Heart right ventricle (tissue), 16 donors: ENCODE results near the gene TTC19. TPM values are rescaled to one million over a fixed set of nuclear protein-coding genes. Genes with fewer than 3 reads are reported as not detected.

Experiments used
- ATAC-seq, 8 donors: fragments of 200-7000 bp; cut with Tn5 transposase; one replicate each; pipeline ENCODE4 v1.9.1; 2020; ENCODE audit warnings: mild to moderate bottlenecking in 8 of 8, moderate library complexity in 8 of 8, moderate number of reproducible peaks in 1 of 8
- DNase-seq, 2 donors: peaks; one replicate each; pipeline ENCODE4 v3.0.0-alpha.2; 2020
- H3K27ac ChIP-seq, 10 donors: fragments of 200-600 bp; sonication (generic) in 2 of 10; one replicate each; pipeline versions ENCODE4 v1.5.0 to v1.8.0; 2020 to 2022; ENCODE audit warnings: mild to moderate bottlenecking in 3 of 10
- H3K27me3 ChIP-seq, 7 donors: fragments of 200-600 bp; one replicate each; pipeline ENCODE4 v1.8.0; 2021 to 2022; ENCODE audit warnings: mild to moderate bottlenecking in 2 of 7
- H3K36me3 ChIP-seq, 9 donors: fragments of 200-600 bp; sonication (generic) in 1 of 9; one replicate each; pipeline versions ENCODE4 v1.5.0 to v1.8.0; 2020 to 2022; ENCODE audit warnings: mild to moderate bottlenecking in 2 of 9
- H3K4me1 ChIP-seq, 9 donors: fragments of 200-600 bp; sonication (generic) in 1 of 9; one replicate each; pipeline versions ENCODE4 v1.5.0 to v1.8.0; 2020 to 2022; ENCODE audit warnings: mild to moderate bottlenecking in 4 of 9
- H3K4me3 ChIP-seq, 10 donors: fragments of 200-600 bp; sonication (generic) in 2 of 10; one replicate each; pipeline versions ENCODE4 v1.5.0 to v1.8.0; 2020 to 2022; ENCODE audit warnings: mild to moderate bottlenecking in 7 of 10, moderate library complexity in 2 of 10
- H3K9me3 ChIP-seq, 11 donors: fragments of 200-600 bp in 10 of 11; sonication (generic) in 2 of 11; one replicate each; pipeline versions ENCODE4 v1.5.0 to v1.8.0; 2013 to 2022; ENCODE audit warnings: mild to moderate bottlenecking in 2 of 11, control low read depth in 1 of 11, moderate library complexity in 1 of 11
- WGBS, 2 donors: extraction: QIAGEN DNeasy Blood & Tissue Kit; methylation state at CpG; one replicate each; pipeline ENCODE4 v1.1.7; 2013; ENCODE audit warnings: inconsistent platforms in 1 of 2; 5-methylcytosine and 5-hydroxymethylcytosine counted together
- intact Hi-C, 10 donors: fragments of 100-400 bp; cut with DNase I; formaldehyde crosslinking; loops; one replicate each; pipeline versions ENCODE4 v1.11.1 to v1.14.2; 2022
- polyA plus RNA-seq, 2 donors: library from polyadenylated mRNA; stranded (reverse); fragments of 200-250 nt; gene quantifications; one replicate each; pipeline ENCODE4 v1.2.3, GENCODE V29; 2013
- total RNA-seq, 10 donors: library from RNA; stranded (reverse); fragmentation: NEBNext Ultra II Directional in 3 of 10; extraction: Animal tissue kit (Norgen Biotek cat#: 25700) in 3 of 10; gene quantifications; one replicate each; pipeline versions ENCODE4 v1.2.1 to v1.2.4, GENCODE V29; 2021 to 2023
- TF ChIP-seq, protein P1 (sequence below), 9 donors: fragments of 200-600 bp; sonication (generic) in 2 of 9; IDR thresholded peaks; one replicate each; pipeline versions ENCODE4 v1.5.0 to v1.8.0; 2021 to 2022; ENCODE audit warnings: antibody characterized with exemption in 9 of 9, mild to moderate bottlenecking in 5 of 9, moderate library complexity in 1 of 9
- donor health status: Arrhythmogenic right ventricular cardiomyopathy.
- donor health status: ischemic (EF 13 %, LVEDD 7.1; RV severe dilation, severe dysfunction).
- donor health status: healthy with polysubstance abuse.
- donor health status: DM: no; HTN: yes; CAD: no.
- donor health status: DM: no; HTN: no; CAD: no.
- donor health status: ischemic (EF 25% LVEDD 6.9; RV normal size, moderate dysfunction).
- donor health status: ischemic (EF 25% LVEDD 5.7; RV mildly dilated, moderate dysfunction).
- donor health status: healthy.
- donor health status: DM: yes; HTN: yes; CAD: no.
- donor health status: Ischemic cardiomyopathy.
- donor health status: ischemic (EF 35%, LVEDD 5.7; RV mildly dilated, moderate dysfunction).
- donor health status: nonischemic (EF 11% LVEDD 7.7; RV severe dilation, severe dysfunction).
- donor health status: DM: yes; HTN: yes; CAD: no.
- donor health status: PGD.
- donor health status: ischemic (EF 29% LVEDD 5.4; RV normal size, mild dysfunction).
- donor health status: nonischemic (EF 23%, LVEDD 6.1; RV moderate dilation, normal function).

TTC19 gene
- total and polyA plus RNA-seq, 12 donors: 10.8 to 41.1 (median 26.7) TPM

DNA sequence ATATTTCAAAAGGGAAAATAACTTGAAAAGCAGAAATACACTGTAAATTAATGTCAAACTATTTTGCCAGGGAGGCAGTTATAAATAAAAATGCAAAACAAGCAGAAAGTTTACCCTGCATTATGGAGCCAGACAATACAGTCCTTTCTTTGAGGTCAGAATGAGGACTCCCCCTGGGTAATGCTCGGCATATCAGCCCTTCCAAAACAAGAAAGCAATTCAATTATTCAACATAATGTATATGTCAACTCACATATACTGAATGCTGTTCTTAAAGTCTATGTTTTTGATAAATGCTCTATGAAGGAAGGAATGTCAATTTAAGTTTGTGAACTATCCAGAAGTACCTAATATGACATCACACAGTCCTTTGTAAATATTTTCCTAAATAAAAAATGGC is 72.4 kb downstream of the TTC19 start:
- no peak for ATAC-seq
- no peak overlapping the region for H3K27ac ChIP-seq
- peaks cover 0 to 100% (median 70%) of the 10 kb centered on the region in 9 donors for H3K36me3 ChIP-seq
- H3K4me1 ChIP-seq: no peaks in the 10 kb centered on the region
- H3K27me3 ChIP-seq: no peaks in the 10 kb centered on the region
- WGBS, 2 donors: 90 to 94% methylated on average over 1 of the region's 1 CpG
- no peak overlapping the region for H3K4me3 ChIP-seq
- H3K9me3 ChIP-seq: no peaks in the 10 kb centered on the region
- intact Hi-C loops: no loop called here
- DNase-seq: no peak
- TF ChIP-seq, protein P1, sequence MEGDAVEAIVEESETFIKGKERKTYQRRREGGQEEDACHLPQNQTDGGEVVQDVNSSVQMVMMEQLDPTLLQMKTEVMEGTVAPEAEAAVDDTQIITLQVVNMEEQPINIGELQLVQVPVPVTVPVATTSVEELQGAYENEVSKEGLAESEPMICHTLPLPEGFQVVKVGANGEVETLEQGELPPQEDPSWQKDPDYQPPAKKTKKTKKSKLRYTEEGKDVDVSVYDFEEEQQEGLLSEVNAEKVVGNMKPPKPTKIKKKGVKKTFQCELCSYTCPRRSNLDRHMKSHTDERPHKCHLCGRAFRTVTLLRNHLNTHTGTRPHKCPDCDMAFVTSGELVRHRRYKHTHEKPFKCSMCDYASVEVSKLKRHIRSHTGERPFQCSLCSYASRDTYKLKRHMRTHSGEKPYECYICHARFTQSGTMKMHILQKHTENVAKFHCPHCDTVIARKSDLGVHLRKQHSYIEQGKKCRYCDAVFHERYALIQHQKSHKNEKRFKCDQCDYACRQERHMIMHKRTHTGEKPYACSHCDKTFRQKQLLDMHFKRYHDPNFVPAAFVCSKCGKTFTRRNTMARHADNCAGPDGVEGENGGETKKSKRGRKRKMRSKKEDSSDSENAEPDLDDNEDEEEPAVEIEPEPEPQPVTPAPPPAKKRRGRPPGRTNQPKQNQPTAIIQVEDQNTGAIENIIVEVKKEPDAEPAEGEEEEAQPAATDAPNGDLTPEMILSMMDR (IDR thresholded peaks at IDR 0.05): no peak

DNA sequence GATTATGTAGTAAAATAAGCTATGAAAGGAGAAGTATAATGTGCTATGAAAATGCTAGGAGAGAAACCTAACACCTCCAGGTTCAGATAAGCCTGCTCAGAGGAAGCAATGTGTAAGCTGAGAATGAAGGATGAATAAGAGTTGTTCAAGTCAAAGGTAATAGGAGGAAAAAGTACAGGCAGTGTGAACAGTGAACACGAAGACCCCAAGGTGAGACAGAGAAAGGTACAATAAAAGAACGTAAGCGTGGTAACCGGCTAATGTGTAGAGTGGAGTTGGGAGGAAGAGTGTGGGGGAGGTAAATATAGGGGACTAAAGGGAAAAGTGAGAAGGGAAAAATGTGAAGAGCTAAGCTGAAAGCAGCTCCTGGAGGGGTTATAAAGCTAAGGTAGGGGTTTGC is 74.2 kb downstream of the TTC19 start:
- H3K27ac ChIP-seq: no peak overlapping the region
- no peaks in the 10 kb centered on the region for H3K27me3 ChIP-seq
- intact Hi-C loops: no loop called here
- 95 to 97% methylated on average over 4 of the region's 4 CpGs for WGBS, 2 donors
- H3K36me3 ChIP-seq: peaks cover 0 to 98% (median 73%) of the 10 kb centered on the region in 9 donors
- DNase-seq (no peak), ATAC-seq (no peak)
- no peaks in the 10 kb centered on the region for H3K4me1 ChIP-seq
- no peak overlapping the region for H3K4me3 ChIP-seq
- H3K9me3 ChIP-seq: no peaks in the 10 kb centered on the region
- TF ChIP-seq, protein P1 (IDR thresholded peaks at IDR 0.05): no peak

DNA sequence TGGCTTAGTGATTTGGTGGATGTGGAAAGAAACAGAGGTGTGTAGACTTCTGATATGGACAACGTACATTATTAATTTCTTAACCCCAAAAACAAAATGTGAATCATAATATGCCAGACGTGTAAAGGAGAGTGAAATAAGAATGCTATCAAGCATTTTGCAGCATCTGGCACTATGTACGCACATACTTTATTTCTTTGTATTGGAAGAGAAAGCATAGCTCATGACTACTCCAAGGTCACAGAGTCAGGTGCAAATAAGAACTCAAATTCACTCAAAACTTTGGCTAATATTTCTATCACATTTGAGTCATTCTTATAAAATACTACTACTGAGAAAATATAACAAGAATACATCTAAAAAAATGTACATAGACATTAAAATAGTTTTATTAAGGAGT is 74.8 kb downstream of the TTC19 start:
- H3K4me1 ChIP-seq: no peaks in the 10 kb centered on the region
- WGBS, 2 donors: 91 to 94% methylated on average over 3 of the region's 3 CpGs
- H3K36me3 ChIP-seq: peaks cover 0 to 98% (median 71%) of the 10 kb centered on the region in 9 donors
- no peak for ATAC-seq
- H3K27me3 ChIP-seq: no peaks in the 10 kb centered on the region
- H3K4me3 ChIP-seq: no peak overlapping the region
- H3K27ac ChIP-seq: no peak overlapping the region
- intact Hi-C loops: no loop called here
- no peak for DNase-seq
- TF ChIP-seq, protein P1 (IDR thresholded peaks at IDR 0.05): no peak
- no peaks in the 10 kb centered on the region for H3K9me3 ChIP-seq

DNA sequence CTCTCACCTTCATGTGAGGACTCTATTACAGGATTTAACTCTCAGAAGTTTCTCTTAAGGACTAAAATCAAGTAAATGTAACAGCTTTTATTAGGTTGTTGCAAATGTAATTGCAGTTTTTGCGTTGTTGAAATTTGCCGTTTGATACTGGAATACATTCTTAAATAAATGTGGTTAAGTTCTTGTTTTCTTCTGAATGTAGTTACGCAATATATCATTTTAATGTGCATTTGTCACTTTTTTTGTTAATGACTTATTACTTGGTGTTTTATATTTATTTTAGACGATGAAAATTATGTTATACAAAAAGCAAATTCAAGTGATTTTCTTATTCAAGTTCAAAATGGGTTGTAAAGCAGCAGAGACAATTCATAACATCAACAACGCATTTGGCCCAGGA is 76.3 kb downstream of the TTC19 start:
- Histone ChIP-seq H3K36me3 (peaks cover 0 to 98% (median 66%) of the 10 kb centered on the region in 9 donors), H3K27ac (no peak overlapping the region), H3K9me3 (no peaks in the 10 kb centered on the region), H3K27me3 (no peaks in the 10 kb centered on the region), H3K4me3 (no peak overlapping the region), H3K4me1 (no peaks in the 10 kb centered on the region)
- DNase-seq (no peak), ATAC-seq (no peak)
- TF ChIP-seq, protein P1 (IDR thresholded peaks at IDR 0.05): no peak
- intact Hi-C loops: no loop called here
- WGBS, 2 donors: 98 to 99% methylated on average over 5 of the region's 5 CpGs

Other genes starting within 250 kb of the TTC19 start
- gene ADORA2B, start 54.7 kb upstream of the TTC19 start, total RNA-seq: 1 to 10 TPM in 2 of 10 donors, under 1 TPM in 8; 0.18 to 2.0 (median 0.64) TPM
- gene ADORA2B, start 54.7 kb upstream of the TTC19 start, polyA plus RNA-seq: under 1 TPM; 0.59 to 0.67 TPM
- gene ZSWIM7, start 120 bp upstream of the TTC19 start, total RNA-seq: 10 to 100 TPM; 28.5 to 41.8 (median 34.1) TPM
- 10 to 100 TPM; 33.3 to 50.7 TPM for gene ZSWIM7, start 120 bp upstream of the TTC19 start, polyA plus RNA-seq
- 10 to 100 TPM; 61.4 to 81.6 (median 74.8) TPM for gene NCOR1, start 215.7 kb downstream of the TTC19 start, total RNA-seq
- gene NCOR1, start 215.7 kb downstream of the TTC19 start, polyA plus RNA-seq: 100 to 1,000 TPM in 1 of 2 donors, 10 to 100 TPM in 1; 27.0 to 103 TPM
- 10 to 100 TPM in 4 of 10 donors, 1 to 10 TPM in 6; 7.8 to 12.0 (median 9.5) TPM for gene PIGL, start 217.4 kb downstream of the TTC19 start, total RNA-seq
- gene PIGL, start 217.4 kb downstream of the TTC19 start, polyA plus RNA-seq: 10 to 100 TPM in 1 of 2 donors, 1 to 10 TPM in 1; 6.1 to 14.6 TPM